Measurements from ENCODE around the gene LIN52. TPM values are rescaled to one million over a fixed set of nuclear protein-coding genes. Genes with fewer than 3 reads are reported as not detected.

The LIN52 gene
- total and polyA plus RNA-seq, 2 of the 8 experiments (the other 6 are each of a cell fraction or from before 2014, with no cell fraction given), result 6.8 to 11.6 TPM

DNA sequence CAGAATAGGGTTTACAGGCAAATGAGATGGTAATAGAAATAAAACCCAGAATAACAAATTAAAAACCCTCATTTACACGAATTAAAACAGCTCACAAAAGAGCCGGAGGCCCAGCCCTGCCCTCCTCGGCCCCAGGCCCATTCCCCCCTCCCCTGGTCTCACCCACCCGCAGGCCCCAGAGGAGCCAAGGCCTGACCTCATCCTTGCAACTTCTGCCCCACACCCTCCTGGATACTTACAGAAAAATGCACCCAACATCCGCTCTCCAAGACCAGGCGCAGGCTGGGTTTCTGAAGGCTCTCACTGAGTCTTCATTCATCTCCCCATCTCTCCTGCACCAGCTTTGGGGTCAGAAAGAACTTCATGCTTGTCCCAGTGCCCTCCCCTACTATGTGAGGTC is 138.3 kb downstream of the LIN52 start (continued):
- TF ChIP-seq, protein P1, sequence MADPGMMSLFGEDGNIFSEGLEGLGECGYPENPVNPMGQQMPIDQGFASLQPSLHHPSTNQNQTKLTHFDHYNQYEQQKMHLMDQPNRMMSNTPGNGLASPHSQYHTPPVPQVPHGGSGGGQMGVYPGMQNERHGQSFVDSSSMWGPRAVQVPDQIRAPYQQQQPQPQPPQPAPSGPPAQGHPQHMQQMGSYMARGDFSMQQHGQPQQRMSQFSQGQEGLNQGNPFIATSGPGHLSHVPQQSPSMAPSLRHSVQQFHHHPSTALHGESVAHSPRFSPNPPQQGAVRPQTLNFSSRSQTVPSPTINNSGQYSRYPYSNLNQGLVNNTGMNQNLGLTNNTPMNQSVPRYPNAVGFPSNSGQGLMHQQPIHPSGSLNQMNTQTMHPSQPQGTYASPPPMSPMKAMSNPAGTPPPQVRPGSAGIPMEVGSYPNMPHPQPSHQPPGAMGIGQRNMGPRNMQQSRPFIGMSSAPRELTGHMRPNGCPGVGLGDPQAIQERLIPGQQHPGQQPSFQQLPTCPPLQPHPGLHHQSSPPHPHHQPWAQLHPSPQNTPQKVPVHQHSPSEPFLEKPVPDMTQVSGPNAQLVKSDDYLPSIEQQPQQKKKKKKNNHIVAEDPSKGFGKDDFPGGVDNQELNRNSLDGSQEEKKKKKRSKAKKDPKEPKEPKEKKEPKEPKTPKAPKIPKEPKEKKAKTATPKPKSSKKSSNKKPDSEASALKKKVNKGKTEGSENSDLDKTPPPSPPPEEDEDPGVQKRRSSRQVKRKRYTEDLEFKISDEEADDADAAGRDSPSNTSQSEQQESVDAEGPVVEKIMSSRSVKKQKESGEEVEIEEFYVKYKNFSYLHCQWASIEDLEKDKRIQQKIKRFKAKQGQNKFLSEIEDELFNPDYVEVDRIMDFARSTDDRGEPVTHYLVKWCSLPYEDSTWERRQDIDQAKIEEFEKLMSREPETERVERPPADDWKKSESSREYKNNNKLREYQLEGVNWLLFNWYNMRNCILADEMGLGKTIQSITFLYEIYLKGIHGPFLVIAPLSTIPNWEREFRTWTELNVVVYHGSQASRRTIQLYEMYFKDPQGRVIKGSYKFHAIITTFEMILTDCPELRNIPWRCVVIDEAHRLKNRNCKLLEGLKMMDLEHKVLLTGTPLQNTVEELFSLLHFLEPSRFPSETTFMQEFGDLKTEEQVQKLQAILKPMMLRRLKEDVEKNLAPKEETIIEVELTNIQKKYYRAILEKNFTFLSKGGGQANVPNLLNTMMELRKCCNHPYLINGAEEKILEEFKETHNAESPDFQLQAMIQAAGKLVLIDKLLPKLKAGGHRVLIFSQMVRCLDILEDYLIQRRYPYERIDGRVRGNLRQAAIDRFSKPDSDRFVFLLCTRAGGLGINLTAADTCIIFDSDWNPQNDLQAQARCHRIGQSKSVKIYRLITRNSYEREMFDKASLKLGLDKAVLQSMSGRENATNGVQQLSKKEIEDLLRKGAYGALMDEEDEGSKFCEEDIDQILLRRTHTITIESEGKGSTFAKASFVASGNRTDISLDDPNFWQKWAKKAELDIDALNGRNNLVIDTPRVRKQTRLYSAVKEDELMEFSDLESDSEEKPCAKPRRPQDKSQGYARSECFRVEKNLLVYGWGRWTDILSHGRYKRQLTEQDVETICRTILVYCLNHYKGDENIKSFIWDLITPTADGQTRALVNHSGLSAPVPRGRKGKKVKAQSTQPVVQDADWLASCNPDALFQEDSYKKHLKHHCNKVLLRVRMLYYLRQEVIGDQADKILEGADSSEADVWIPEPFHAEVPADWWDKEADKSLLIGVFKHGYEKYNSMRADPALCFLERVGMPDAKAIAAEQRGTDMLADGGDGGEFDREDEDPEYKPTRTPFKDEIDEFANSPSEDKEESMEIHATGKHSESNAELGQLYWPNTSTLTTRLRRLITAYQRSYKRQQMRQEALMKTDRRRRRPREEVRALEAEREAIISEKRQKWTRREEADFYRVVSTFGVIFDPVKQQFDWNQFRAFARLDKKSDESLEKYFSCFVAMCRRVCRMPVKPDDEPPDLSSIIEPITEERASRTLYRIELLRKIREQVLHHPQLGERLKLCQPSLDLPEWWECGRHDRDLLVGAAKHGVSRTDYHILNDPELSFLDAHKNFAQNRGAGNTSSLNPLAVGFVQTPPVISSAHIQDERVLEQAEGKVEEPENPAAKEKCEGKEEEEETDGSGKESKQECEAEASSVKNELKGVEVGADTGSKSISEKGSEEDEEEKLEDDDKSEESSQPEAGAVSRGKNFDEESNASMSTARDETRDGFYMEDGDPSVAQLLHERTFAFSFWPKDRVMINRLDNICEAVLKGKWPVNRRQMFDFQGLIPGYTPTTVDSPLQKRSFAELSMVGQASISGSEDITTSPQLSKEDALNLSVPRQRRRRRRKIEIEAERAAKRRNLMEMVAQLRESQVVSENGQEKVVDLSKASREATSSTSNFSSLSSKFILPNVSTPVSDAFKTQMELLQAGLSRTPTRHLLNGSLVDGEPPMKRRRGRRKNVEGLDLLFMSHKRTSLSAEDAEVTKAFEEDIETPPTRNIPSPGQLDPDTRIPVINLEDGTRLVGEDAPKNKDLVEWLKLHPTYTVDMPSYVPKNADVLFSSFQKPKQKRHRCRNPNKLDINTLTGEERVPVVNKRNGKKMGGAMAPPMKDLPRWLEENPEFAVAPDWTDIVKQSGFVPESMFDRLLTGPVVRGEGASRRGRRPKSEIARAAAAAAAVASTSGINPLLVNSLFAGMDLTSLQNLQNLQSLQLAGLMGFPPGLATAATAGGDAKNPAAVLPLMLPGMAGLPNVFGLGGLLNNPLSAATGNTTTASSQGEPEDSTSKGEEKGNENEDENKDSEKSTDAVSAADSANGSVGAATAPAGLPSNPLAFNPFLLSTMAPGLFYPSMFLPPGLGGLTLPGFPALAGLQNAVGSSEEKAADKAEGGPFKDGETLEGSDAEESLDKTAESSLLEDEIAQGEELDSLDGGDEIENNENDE (IDR thresholded peaks at IDR 0.05; ENCODE audit: insufficient replicate concordance, low read length), result no peak
- TF ChIP-seq RNF2 (IDR thresholded peaks at IDR 0.05; ENCODE audit: borderline replicate concordance, low read depth, low read length, missing control alignments, poor library complexity, severe bottlenecking), result no peak
- no peak for TF ChIP-seq TEAD4 (IDR thresholded peaks at IDR 0.05; ENCODE audit: low read depth, low read length)
- TF ChIP-seq SIX5 (IDR thresholded peaks at IDR 0.05; ENCODE audit: low read depth, low read length), result no peak
- no peak for TF ChIP-seq BACH1 (IDR thresholded peaks at IDR 0.05; ENCODE audit: low read length)
- no peak for TF ChIP-seq CEBPB (IDR thresholded peaks at IDR 0.05; ENCODE audit: low read depth, low read length)
- TF ChIP-seq RBBP5 (IDR thresholded peaks at IDR 0.05; ENCODE audit: borderline replicate concordance, low read depth, low read length), result no peak
- no peak for TF ChIP-seq SP1 (IDR thresholded peaks at IDR 0.05; ENCODE audit: low read depth, low read length)
- no peak for TF ChIP-seq HDAC2 (IDR thresholded peaks at IDR 0.05; ENCODE audit: borderline replicate concordance in 1 of 2, low read depth in 2 of 2, low read length in 2 of 2)
- TF ChIP-seq POLR2AphosphoS5 (IDR thresholded peaks at IDR 0.05; ENCODE audit: low read depth, low read length), result no peak
- no peak for TF ChIP-seq EZH2 (IDR thresholded peaks at IDR 0.05; ENCODE audit: low read depth, low read length, severe bottlenecking)
- no peak for TF ChIP-seq GTF2F1 (IDR thresholded peaks at IDR 0.05; ENCODE audit: borderline replicate concordance, low read depth, low read length)

Data from H1 (cell line).